H1 (cell line): ENCODE measurements around the gene PPP3CB.

Experiments
- CTCF ChIP-seq, 3 experiments: IDR thresholded peaks; 1 replicate in 2 of 3; 2 replicates in 1 of 3; pipeline versions ENCODE4 v1.5.1 to v1.6.1; 2011; ENCODE audit warnings: low read length in 3 of 3, mild to moderate bottlenecking in 3 of 3, inconsistent platforms in 2 of 3, low read depth in 1 of 3, moderate library complexity in 1 of 3; ENCODE audit not compliant: insufficient read depth in 1 of 3; ENCODE audit errors: control extremely low read depth in 1 of 3
- POLR2AphosphoS5 ChIP-seq: IDR thresholded peaks from 2 replicates; pipeline ENCODE4 v1.6.1; 2011; ENCODE audit warnings: low read depth, low read length

- no peak for TF ChIP-seq POLR2AphosphoS5
- TF ChIP-seq CTCF (IDR thresholded peaks at IDR 0.05; ENCODE audit: control extremely low read depth in 1 of 3, insufficient read depth in 1 of 3, low read depth in 1 of 3, low read length in 3 of 3) = no peak
Measured at GRCh38 chr10:73545357-73545756, 49.5 kb upstream of the PPP3CB start.
